K562 (cell line): ENCODE results near the gene NMNAT2. TPM values are rescaled to one million over a fixed set of nuclear protein-coding genes. Genes with fewer than 3 reads are reported as not detected.
A peak's percentile ranks its signal among the peaks of the same experiment; 100 is the strongest.

Experiments used
- ATAC-seq: fragments of 200-7000 bp; cut with Tn5 transposase; 3 replicates; pipeline ENCODE4 v1.9.1; 2020; ENCODE audit warnings: moderate library complexity
- BruUV-seq: library from RNA; stranded (reverse); fragments of 400-500 nt; replicated peaks from 2 replicates; lab custom pipeline; 2021; lab: Mats Ljungman, UMichigan
- CTCF ChIA-PET: fragments of 300-600 bp; formaldehyde crosslinking; extraction: SDS; loops from one replicate; lab custom pipeline; 2021; ENCODE audit warnings: low intra/inter-chr PET ratio; lab: Yijun Ruan, JAX
- POLR2A ChIA-PET: fragments of 300-600, 350-650 bp; sonication (Branson Sonifier 250); formaldehyde crosslinking; extraction: SDS; loops from one replicate; lab custom pipeline; 2021; ENCODE audit warnings: antibody characterized with exemption, inconsistent platforms; lab: Yijun Ruan, JAX
- DNase-seq, 4 experiments: peaks; one replicate each; pipeline versions ENCODE4 v3.0.0 to v3.0.0-alpha.2; 2011 to 2018; ENCODE audit warnings: low spot score in 3 of 4, mixed read lengths in 3 of 4; ENCODE audit errors: extremely low read depth in 1 of 4
- FAIRE-seq: peaks from 2 replicates; lab custom pipeline; 2011; peaks lifted over from hg19 to GRCh38; lab: Jason Lieb, UNC
- H2AFZ ChIP-seq: 2 replicates; pipeline ENCODE4 v1.6.0; 2011; ENCODE audit warnings: low read depth, low read length, control low read depth, inconsistent platforms
- H3K27ac ChIP-seq: fragments of 200-600 bp; 3 replicates; pipeline ENCODE4 v1.8.0; 2011; ENCODE audit warnings: low read depth, mild to moderate bottlenecking, control low read depth, inconsistent platforms, low read length, moderate library complexity, mixed read lengths; ENCODE audit errors: extremely low read depth
- H3K27me3 ChIP-seq, 2 experiments: fragments of 300-600 bp in 1 of 2; 2 replicates in 1 of 2; 3 replicates in 1 of 2; pipeline versions ENCODE4 v1.6.0 to v1.8.0; 2011; ENCODE audit warnings: inconsistent platforms in 2 of 2, low read length in 2 of 2, mild to moderate bottlenecking in 1 of 2, mixed read lengths in 1 of 2, moderate library complexity in 1 of 2; ENCODE audit not compliant: control insufficient read depth in 2 of 2, insufficient read depth in 2 of 2
- H3K36me3 ChIP-seq: fragments of 300-600 bp; 3 replicates; pipeline ENCODE4 v1.8.0; 2011; ENCODE audit warnings: mild to moderate bottlenecking, low read length, inconsistent platforms; ENCODE audit not compliant: control insufficient read depth, insufficient read depth
- H3K4me1 ChIP-seq, 2 experiments: fragments of 200-600 bp in 1 of 2; replicated peaks in 1 of 2; 2 replicates in 1 of 2; 3 replicates in 1 of 2; pipeline versions ENCODE4 v1.5.1 to v1.8.0; 2011; ENCODE audit warnings: inconsistent platforms in 2 of 2, low read length in 2 of 2, mild to moderate bottlenecking in 1 of 2, mixed read lengths in 1 of 2, moderate library complexity in 1 of 2; ENCODE audit not compliant: control insufficient read depth in 2 of 2, insufficient read depth in 2 of 2
- H3K4me2 ChIP-seq: 2 replicates; pipeline ENCODE4 v1.6.1; 2011; ENCODE audit warnings: low read length, control low read depth, inconsistent platforms, mixed read lengths; ENCODE audit not compliant: insufficient read depth
- H3K4me3 ChIP-seq: fragments of 200-600 bp; sonication (generic), shearing (Covaris generic); 2 replicates; pipeline ENCODE4 v1.5.1; 2016; ENCODE audit warnings: control low read depth, inconsistent platforms
- H3K79me2 ChIP-seq: fragments of 200-600 bp; 3 replicates; pipeline ENCODE4 v1.8.0; 2011; ENCODE audit warnings: low read length, inconsistent platforms; ENCODE audit not compliant: control insufficient read depth, insufficient read depth
- H3K9ac ChIP-seq, 2 experiments: 2 replicates each; pipeline versions ENCODE4 v1.6.0 to v1.6.1; 2011; ENCODE audit warnings: low read depth in 2 of 2, low read length in 2 of 2, control low read depth in 1 of 2, inconsistent platforms in 1 of 2, mild to moderate bottlenecking in 1 of 2, mixed read lengths in 1 of 2; ENCODE audit not compliant: insufficient read depth in 1 of 2
- H3K9me1 ChIP-seq: one replicate; pipeline ENCODE4 v1.6.0; 2011; ENCODE audit warnings: inconsistent platforms, mild to moderate bottlenecking, low read length, moderate library complexity; ENCODE audit not compliant: control insufficient read depth, insufficient read depth
- H3K9me3 ChIP-seq: replicated peaks from 2 replicates; pipeline ENCODE4 v1.5.1; 2011; ENCODE audit warnings: low read depth, low read length, inconsistent platforms; ENCODE audit not compliant: control insufficient read depth, insufficient read depth
- H4K20me1 ChIP-seq: replicated peaks from 2 replicates; pipeline ENCODE4 v1.6.1; 2011; ENCODE audit warnings: low read length, inconsistent platforms, mixed read lengths; ENCODE audit not compliant: control insufficient read depth, insufficient read depth
- ARID3A ChIP-seq: IDR thresholded peaks from 2 replicates; pipeline ENCODE4 v1.6.1; 2012; ENCODE audit warnings: low read depth, low read length, improper control_type of control experiment, borderline replicate concordance
- GABPB2 ChIP-seq: fragments of 250-450 bp; sonication (Bioruptor Pico); conservative IDR thresholded peaks from 2 replicates; pipeline ENCODE4 v1.5.1; 2021; ENCODE audit warnings: mild to moderate bottlenecking
- HES1 ChIP-seq: fragments of 450-650 bp; IDR thresholded peaks from 2 replicates; pipeline ENCODE4 v1.6.1; 2016; ENCODE audit warnings: low read depth, mild to moderate bottlenecking, moderate library complexity
- KAT8 ChIP-seq: fragments of 450-650 bp; IDR thresholded peaks from 2 replicates; pipeline ENCODE4 v1.6.1; 2016; ENCODE audit warnings: low read depth, mild to moderate bottlenecking
- KLF1 ChIP-seq: fragments of 450-650 bp; IDR thresholded peaks from 2 replicates; pipeline ENCODE4 v1.6.1; 2016; ENCODE audit warnings: missing genetic modification characterization, missing compliant biosample characterization
- KLF13 ChIP-seq: fragments of 450-650 bp; IDR thresholded peaks from 2 replicates; pipeline ENCODE4 v1.6.1; 2016; ENCODE audit warnings: missing genetic modification characterization, low read depth, mild to moderate bottlenecking, missing compliant biosample characterization, moderate library complexity, borderline replicate concordance
- MAX ChIP-seq: sonication (generic); formaldehyde crosslinking; IDR thresholded peaks from 2 replicates; pipeline ENCODE4 v1.9.0; 2022; ENCODE audit warnings: mild to moderate bottlenecking, missing genetic modification reagents
- MCM7 ChIP-seq, 2 experiments: fragments of 450-650 bp; IDR thresholded peaks; 2 replicates each; pipeline ENCODE4 v1.6.1; 2016 to 2018
- PHF21A ChIP-seq: fragments of 450-650 bp; IDR thresholded peaks from 2 replicates; pipeline ENCODE4 v1.6.1; 2017; ENCODE audit warnings: low read depth, borderline replicate concordance
- RAD51 ChIP-seq: fragments of 450-650 bp; IDR thresholded peaks from 2 replicates; pipeline ENCODE4 v1.7.1; 2016; ENCODE audit warnings: low read depth, mild to moderate bottlenecking, borderline replicate concordance
- RBFOX2 ChIP-seq: fragments of 200-400 bp; formaldehyde crosslinking; IDR thresholded peaks from 2 replicates; pipeline ENCODE4 v1.6.1; 2017; ENCODE audit warnings: low read depth, mild to moderate bottlenecking, low read length, moderate library complexity
- RNF2 ChIP-seq: sonication (generic); IDR thresholded peaks from 2 replicates; pipeline ENCODE4 v1.6.1; 2016
- SAP30 ChIP-seq: fragments of 200-600 bp; sonication (generic); IDR thresholded peaks from 2 replicates; pipeline ENCODE4 v1.6.1; 2012; ENCODE audit warnings: borderline replicate concordance, low read depth, mild to moderate bottlenecking, moderate library complexity, low read length, control low read depth, inconsistent platforms; ENCODE audit not compliant: insufficient read depth, poor library complexity, severe bottlenecking
- SIN3A ChIP-seq, 2 experiments: fragments of 150-350 bp in 1 of 2; IDR thresholded peaks; 2 replicates each; pipeline ENCODE4 v1.6.1; 2011 to 2016; ENCODE audit warnings: borderline replicate concordance in 2 of 2, low read depth in 2 of 2, low read length in 2 of 2, mild to moderate bottlenecking in 2 of 2, moderate library complexity in 2 of 2; ENCODE audit not compliant: control insufficient read depth in 1 of 2
- TCF3 ChIP-seq: sonication (generic); formaldehyde crosslinking; IDR thresholded peaks from 2 replicates; pipeline ENCODE4 v1.4.0; 2020; ENCODE audit warnings: mild to moderate bottlenecking, missing genetic modification reagents
- THRAP3 ChIP-seq: fragments of 450-650 bp; IDR thresholded peaks from 2 replicates; pipeline ENCODE4 v1.6.1; 2016; ENCODE audit warnings: mild to moderate bottlenecking, inconsistent platforms, borderline replicate concordance
- ZFP30 ChIP-seq: fragments of 250-450 bp; sonication (Bioruptor Pico); IDR thresholded peaks from 2 replicates; pipeline ENCODE4 v1.8.0; 2022; ENCODE audit warnings: moderate library complexity, mild to moderate bottlenecking, inconsistent platforms, borderline replicate concordance
- ZNF354B ChIP-seq: fragments of 250-450 bp; sonication (Bioruptor Pico); IDR thresholded peaks from 2 replicates; pipeline ENCODE4 v1.4.0; 2020
- ZNF77 ChIP-seq: fragments of 250-450 bp; sonication (Bioruptor Pico); IDR thresholded peaks from 2 replicates; pipeline ENCODE4 v1.5.0; 2020
- ZZZ3 ChIP-seq: fragments of 450-650 bp; IDR thresholded peaks from 2 replicates; pipeline ENCODE4 v1.6.1; 2016; ENCODE audit warnings: antibody characterized with exemption, mild to moderate bottlenecking, moderate library complexity
- WGBS: fragments of 100-300 bp; shearing (Covaris generic); methylation state at CpG from one replicate; pipeline ENCODE4 v1.1.6; 2016; ENCODE audit warnings: low coverage, mixed read lengths; ENCODE audit not compliant: insufficient coverage; ENCODE audit errors: missing lambda C conversion rate; 5-methylcytosine and 5-hydroxymethylcytosine counted together
- in situ Hi-C: fragments of 300-500 bp; cut with MboI; formaldehyde crosslinking; loops from 4 replicates; pipeline ENCODE4 v1.15.0; 2018; ENCODE audit warnings: inconsistent platforms, mixed read lengths
- intact Hi-C: fragments of 100-400 bp; cut with micrococcal nuclease; formaldehyde crosslinking; loops from 2 replicates; pipeline ENCODE4 v1.14.2; 2022
- polyA plus RNA-seq, 8 experiments: library from polyadenylated mRNA; depleted of rRNA in 4 of 8; stranded (reverse) in 5 of 8; unstranded in 3 of 8; fragments of >200 nt; fragmentation: Nextera tagmentation in 2 of 8; fragmentation: Illumina TruSeq in 1 of 8; extraction: Ambion mirVana in 2 of 8; extraction: Trizol in 1 of 8; gene quantifications; 2 replicates each; pipeline versions ENCODE4 v1.2.1 to v1.2.3, GENCODE V29; 2011 to 2014; ENCODE audit warnings: inconsistent platforms in 1 of 8, missing spikeins in 1 of 8
- total RNA-seq, 7 experiments: library from RNA; depleted of rRNA in 6 of 7; stranded (reverse); fragments of >200 nt in 6 of 7; fragmentation: Illumina TruSeq in 2 of 7; extraction: Trizol in 2 of 7; gene quantifications; 2 replicates each; pipeline versions ENCODE4 v1.2.1 to v1.2.3, GENCODE V29; 2011 to 2021; ENCODE audit warnings: low replicate concordance in 1 of 7

NMNAT2 gene
- total and polyA plus RNA-seq, 9 of the 15 experiments (the other 6 are each of a cell fraction or from before 2014, with no cell fraction given) = not detected

- no peaks in the 10 kb centered on the region for H4K20me1 ChIP-seq
- ATAC-seq (no peak), DNase-seq (no peak), FAIRE-seq (peak; percentile 69)
- no peak overlapping the region for H3K4me2 ChIP-seq
- no peak overlapping the region for H3K9ac ChIP-seq
- no peak overlapping the region for H3K4me3 ChIP-seq
- no peak for TF ChIP-seq HES1
- no peak for TF ChIP-seq KLF13 (tag)
- no peak for TF ChIP-seq PHF21A
- no peak for TF ChIP-seq MCM7 (IDR thresholded peaks at IDR 0.05)
- no peak for TF ChIP-seq SIN3A (IDR thresholded peaks at IDR 0.05; ENCODE audit: borderline replicate concordance in 2 of 2, control insufficient read depth in 1 of 2, low read depth in 2 of 2, low read length in 2 of 2)
- TF ChIP-seq RBFOX2 = no peak
- no peak for TF ChIP-seq THRAP3
- TF ChIP-seq KAT8 = no peak
- TF ChIP-seq ZZZ3 = no peak
- no peak for TF ChIP-seq ARID3A
- TF ChIP-seq KLF1 (tag) = no peak
- no peak for TF ChIP-seq ZFP30 (CRISPR knock-in tag)
- TF ChIP-seq SAP30 = no peak
- no peak for TF ChIP-seq RAD51
- no peak for TF ChIP-seq ZNF354B (CRISPR knock-in tag)
- no peak for TF ChIP-seq RNF2
- no peak for TF ChIP-seq GABPB2 (CRISPR knock-in tag)
- no peak for TF ChIP-seq ZNF77
- TF ChIP-seq TCF3 (CRISPR knock-in tag) = no peak
- no peak for TF ChIP-seq MAX (CRISPR knock-in tag)
- H3K79me2 ChIP-seq = no peaks in the 10 kb centered on the region
- no peaks in the 10 kb centered on the region for H3K9me3 ChIP-seq
- 0% methylated on average over 13 of the region's 13 CpGs for WGBS
- in situ Hi-C loops (no loop called here), intact Hi-C loops (no loop called here)
- no peaks in the 10 kb centered on the region for H3K36me3 ChIP-seq
- H3K9me1 ChIP-seq = no peaks in the 10 kb centered on the region
- H3K27ac ChIP-seq = no peak overlapping the region
- CTCF ChIA-PET = no interaction called here
- H3K27me3 ChIP-seq = peaks cover 0 to 27% of the 10 kb centered on the region in 2 experiments; a peak in 3 of 5 replicates
- POLR2A ChIA-PET = interaction anchor here (0.9 kb wide), 1 partner anchor 9 kb away, joined by 3 read pairs; no protein-coding TSS in a partner anchor
- no TSS peak for BruUV-seq
- H2AFZ ChIP-seq = no peak overlapping the region
- peaks cover 0 to 8% of the 10 kb centered on the region in 2 experiments; a peak in 2 of 5 replicates for H3K4me1 ChIP-seq
These were observed 203.0 kb downstream of the NMNAT2 start for GRCh38 chr1:183215076-183215720.
